SU-DHL-6 (cell line): ENCODE measurements around the gene UPF2.
A peak's percentile ranks its signal among the peaks of the same experiment; 100 is the strongest.
"Not testable (repeated sequence)": the region's sequence is repeated elsewhere in the genome, so short reads cannot be mapped to it uniquely, and the experiment has no call there.

Experiments
- H2AFZ ChIP-seq: fragments of 200-600 bp; sonication (generic); 2 replicates; pipeline ENCODE4 v1.6.1; 2014; ENCODE audit warnings: low read depth, mild to moderate bottlenecking, moderate library complexity, mixed read lengths, antibody characterized with exemption, low read length; ENCODE audit not compliant: severe bottlenecking
- H3F3A ChIP-seq: fragments of 200-600 bp; shearing (Covaris generic); 2 replicates; pipeline ENCODE4 v1.6.0; 2016; ENCODE audit warnings: antibody characterized with exemption, mild to moderate bottlenecking; ENCODE audit not compliant: insufficient read depth
- H3K27ac ChIP-seq: fragments of 200-600 bp; sonication (generic); 2 replicates; pipeline ENCODE4 v1.5.1; 2016; ENCODE audit warnings: low read depth, mild to moderate bottlenecking, low read length, moderate library complexity, mixed read lengths
- H3K27me3 ChIP-seq: fragments of 200-600 bp; sonication (generic), shearing (Covaris generic); 2 replicates; pipeline ENCODE4 v1.6.0; 2014; ENCODE audit warnings: mild to moderate bottlenecking, low read length
- H3K36me3 ChIP-seq: fragments of 200-600 bp; sonication (generic); 2 replicates; pipeline ENCODE4 v1.6.1; 2014; ENCODE audit warnings: mild to moderate bottlenecking, low read length, mixed read lengths
- H3K4me2 ChIP-seq: fragments of 300-600, 200-600 bp; shearing (Covaris generic), sonication (generic); 2 replicates; pipeline ENCODE4 v1.6.0; 2014; ENCODE audit warnings: low read length, low read depth, mild to moderate bottlenecking; ENCODE audit not compliant: poor library complexity, severe bottlenecking
- H3K4me3 ChIP-seq: fragments of 200-600 bp; sonication (generic); 2 replicates; pipeline ENCODE4 v1.5.1; 2014; ENCODE audit warnings: antibody characterized with exemption, low read length, mild to moderate bottlenecking, mixed read lengths; ENCODE audit not compliant: insufficient read depth, poor library complexity, severe bottlenecking
- H3K79me2 ChIP-seq: fragments of 200-600 bp; sonication (generic); 2 replicates; pipeline ENCODE4 v1.6.1; 2014; ENCODE audit warnings: mild to moderate bottlenecking, low read length, moderate library complexity; ENCODE audit not compliant: insufficient read depth
- H3K9ac ChIP-seq: fragments of 200-600 bp; sonication (generic); 2 replicates; pipeline ENCODE4 v1.7.0; 2014; ENCODE audit warnings: mild to moderate bottlenecking, low read length
- H3K9me2 ChIP-seq: fragments of 200-600 bp; sonication (generic); replicated peaks from 2 replicates; pipeline ENCODE4 v1.6.1; 2014; ENCODE audit warnings: low read length; ENCODE audit not compliant: insufficient read depth
- H3K9me3 ChIP-seq: fragments of 200-600 bp; sonication (generic); 2 replicates; pipeline ENCODE4 v1.6.1; 2014; ENCODE audit warnings: low read length, mixed read lengths; ENCODE audit not compliant: insufficient read depth
- H4K20me1 ChIP-seq: fragments of 200-600 bp; sonication (generic); 2 replicates; pipeline ENCODE4 v1.6.1; 2014; ENCODE audit warnings: low read depth, mild to moderate bottlenecking, antibody characterized with exemption, low read length, moderate library complexity, mixed read lengths
- EZH2phosphoT487 ChIP-seq: fragments of 200-600 bp; sonication (generic), shearing (Covaris generic); conservative IDR thresholded peaks from 2 replicates; pipeline ENCODE4 v1.6.1; 2018; ENCODE audit warnings: mild to moderate bottlenecking, antibody characterized with exemption, low read length, moderate library complexity, mixed read lengths
- TF ChIP-seq, protein P1 (sequence below): fragments of 200-600 bp; sonication (generic); IDR thresholded peaks from one replicate; pipeline ENCODE4 v1.5.1; 2017; ENCODE audit warnings: antibody characterized with exemption, mild to moderate bottlenecking, low read length, moderate library complexity; ENCODE audit not compliant: insufficient read depth, poor library complexity, severe bottlenecking

The UPF2 gene

GRCh38 chr10:11986593-11987216 lies 55.9 kb downstream of the UPF2 start:
- no peak overlapping the region for H3K9ac ChIP-seq
- H3K4me2 ChIP-seq: no peak overlapping the region

DNA sequence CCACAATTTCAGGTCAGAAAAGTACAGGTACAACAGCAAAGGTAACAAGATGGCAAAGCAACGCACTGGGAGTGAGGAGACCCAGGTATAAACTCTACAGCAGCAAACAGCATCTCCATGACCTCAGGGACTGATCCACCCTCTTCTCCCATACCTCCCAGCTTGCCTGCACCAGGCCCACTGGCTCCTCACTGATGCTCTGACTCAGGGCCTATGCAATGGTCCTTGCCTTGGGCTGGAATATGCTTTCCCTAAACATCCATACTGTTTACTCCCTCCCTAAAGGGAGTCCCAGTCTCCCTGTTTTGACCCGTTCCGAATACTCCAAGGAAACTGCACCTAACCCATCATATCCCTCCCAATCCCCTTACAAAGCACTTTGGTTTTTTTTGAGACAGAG lies 60.4 kb downstream of the UPF2 start:
- peaks cover 25% of the 10 kb centered on the region; the same call in 1 of the 2 replicates for H3K36me3 ChIP-seq
- no peaks in the 10 kb centered on the region for H3K79me2 ChIP-seq
- no peaks in the 10 kb centered on the region for H3K27me3 ChIP-seq
- TF ChIP-seq EZH2phosphoT487: no peak
- TF ChIP-seq, protein P1, sequence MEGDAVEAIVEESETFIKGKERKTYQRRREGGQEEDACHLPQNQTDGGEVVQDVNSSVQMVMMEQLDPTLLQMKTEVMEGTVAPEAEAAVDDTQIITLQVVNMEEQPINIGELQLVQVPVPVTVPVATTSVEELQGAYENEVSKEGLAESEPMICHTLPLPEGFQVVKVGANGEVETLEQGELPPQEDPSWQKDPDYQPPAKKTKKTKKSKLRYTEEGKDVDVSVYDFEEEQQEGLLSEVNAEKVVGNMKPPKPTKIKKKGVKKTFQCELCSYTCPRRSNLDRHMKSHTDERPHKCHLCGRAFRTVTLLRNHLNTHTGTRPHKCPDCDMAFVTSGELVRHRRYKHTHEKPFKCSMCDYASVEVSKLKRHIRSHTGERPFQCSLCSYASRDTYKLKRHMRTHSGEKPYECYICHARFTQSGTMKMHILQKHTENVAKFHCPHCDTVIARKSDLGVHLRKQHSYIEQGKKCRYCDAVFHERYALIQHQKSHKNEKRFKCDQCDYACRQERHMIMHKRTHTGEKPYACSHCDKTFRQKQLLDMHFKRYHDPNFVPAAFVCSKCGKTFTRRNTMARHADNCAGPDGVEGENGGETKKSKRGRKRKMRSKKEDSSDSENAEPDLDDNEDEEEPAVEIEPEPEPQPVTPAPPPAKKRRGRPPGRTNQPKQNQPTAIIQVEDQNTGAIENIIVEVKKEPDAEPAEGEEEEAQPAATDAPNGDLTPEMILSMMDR: no peak
- H4K20me1 ChIP-seq: no peaks in the 10 kb centered on the region
- no peak overlapping the region for H3K4me3 ChIP-seq
- H2AFZ ChIP-seq: no peak overlapping the region
- peaks cover 3% of the 10 kb centered on the region; the same call in 1 of the 2 replicates for H3F3A ChIP-seq
- H3K4me2 ChIP-seq: no peak overlapping the region
- no peak overlapping the region for H3K9ac ChIP-seq
- no peaks in the 10 kb centered on the region for H3K9me2 ChIP-seq
- no peaks in the 10 kb centered on the region for H3K9me3 ChIP-seq
- H3K27ac ChIP-seq: no peak overlapping the region

More at GRCh38 chr10:11986593-11987216, 55.9 kb downstream of the UPF2 start:
- Histone ChIP-seq H3K9me2 (no peaks in the 10 kb centered on the region), H3F3A (peaks cover 19% of the 10 kb centered on the region), H3K4me3 (no peak overlapping the region), H2AFZ (no peak overlapping the region), H3K36me3 (peaks cover 17% of the 10 kb centered on the region; the same call in 1 of the 2 replicates), H3K27me3 (no peaks in the 10 kb centered on the region), H4K20me1 (no peaks in the 10 kb centered on the region), H3K9me3 (no peaks in the 10 kb centered on the region), H3K27ac (peak overlapping the region; percentile 5; the same call in 1 of the 2 replicates), H3K79me2 (no peaks in the 10 kb centered on the region; the same call in 1 of the 2 replicates)
- TF ChIP-seq, protein P1: peak; percentile 85
- no peak for TF ChIP-seq EZH2phosphoT487

GRCh38 chr10:11975795-11976194 lies 66.8 kb downstream of the UPF2 start:
- Histone ChIP-seq H3K27me3 (no peaks in the 10 kb centered on the region), H2AFZ (no peak overlapping the region), H3K27ac (no peak overlapping the region)

DNA sequence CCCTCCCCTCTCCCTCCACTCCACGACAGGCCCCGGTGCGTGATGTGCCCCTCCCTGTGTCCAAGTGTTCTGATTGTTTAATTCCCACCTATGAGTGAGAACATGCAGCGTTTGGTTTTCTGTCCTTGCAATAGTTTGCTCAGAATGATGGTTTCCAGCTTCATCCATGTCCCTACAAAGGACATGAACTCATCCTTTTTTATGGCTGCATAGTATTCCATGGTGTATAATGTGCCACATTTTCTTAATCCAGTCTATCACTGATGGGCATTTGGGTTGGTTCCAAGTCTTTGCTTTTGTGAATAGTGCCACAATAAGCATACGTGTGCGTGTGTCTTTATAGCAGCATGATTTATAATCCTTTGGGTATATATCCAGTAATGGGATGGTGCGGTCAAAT lies 70.1 kb downstream of the UPF2 start:
- H4K20me1 ChIP-seq, H3K9me3 ChIP-seq, H3K27ac ChIP-seq, H3K4me3 ChIP-seq, H2AFZ ChIP-seq, H3K4me2 ChIP-seq, H3K79me2 ChIP-seq, H3F3A ChIP-seq, H3K27me3 ChIP-seq, H3K9ac ChIP-seq, H3K9me2 ChIP-seq: not testable (repeated sequence)
- H3K36me3 ChIP-seq: peaks cover 20% of the 10 kb centered on the region; the same call in 1 of the 2 replicates

More at GRCh38 chr10:11975795-11976194, 66.8 kb downstream of the UPF2 start:
- H3K36me3 ChIP-seq: peaks cover 26% of the 10 kb centered on the region; the same call in 1 of the 2 replicates
- no peaks in the 10 kb centered on the region for H3K9me3 ChIP-seq
- no peaks in the 10 kb centered on the region for H4K20me1 ChIP-seq
- H3K4me2 ChIP-seq: no peak overlapping the region
- no peak for TF ChIP-seq EZH2phosphoT487
- TF ChIP-seq, protein P1: no peak
- H3K9ac ChIP-seq: no peak overlapping the region
- no peaks in the 10 kb centered on the region for H3K9me2 ChIP-seq
- 0 out of 2 replicates have a peak, but pooled peaks cover 2% of the 10 kb centered on the region for H3F3A ChIP-seq
- H3K79me2 ChIP-seq: 0 out of 2 replicates have a peak, but pooled peaks cover 4% of the 10 kb centered on the region
- H3K4me3 ChIP-seq: no peak overlapping the region
